Endodermal cell (in vitro differentiated cells): Measurements from ENCODE around the gene EIF2S3B. TPM values are rescaled to one million over a fixed set of nuclear protein-coding genes. Genes with fewer than 3 reads are reported as not detected.

Experiments used
- DNase-seq: peaks from one replicate; pipeline ENCODE4 v3.0.0-alpha.2; 2017
- H3K27ac ChIP-seq: 2 replicates; pipeline ENCODE4 v1.5.1; 2013; ENCODE audit warnings: mild to moderate bottlenecking, low read depth, low read length, moderate library complexity
- H3K27me3 ChIP-seq: 2 replicates; pipeline ENCODE4 v1.6.1; 2013; ENCODE audit warnings: mild to moderate bottlenecking, low read length, moderate library complexity; ENCODE audit not compliant: insufficient read depth, control insufficient read depth, poor library complexity, severe bottlenecking
- H3K36me3 ChIP-seq: 2 replicates; pipeline ENCODE4 v1.7.0; 2013; ENCODE audit warnings: mild to moderate bottlenecking, low read length, moderate library complexity; ENCODE audit not compliant: control insufficient read depth, insufficient read depth
- H3K4me1 ChIP-seq: one replicate; pipeline ENCODE4 v1.7.0; 2013; ENCODE audit warnings: low read length; ENCODE audit not compliant: control insufficient read depth, insufficient read depth
- H3K4me3 ChIP-seq: 2 replicates; pipeline ENCODE4 v1.5.1; 2013; ENCODE audit warnings: mild to moderate bottlenecking, low read length, moderate library complexity
- H3K9ac ChIP-seq: 2 replicates; pipeline ENCODE4 v1.6.1; 2013; ENCODE audit warnings: mild to moderate bottlenecking, low read length, moderate library complexity; ENCODE audit not compliant: poor library complexity, severe bottlenecking; ENCODE audit errors: extremely low read depth
- H3K9me3 ChIP-seq: 2 replicates; pipeline ENCODE4 v1.6.1; 2013; ENCODE audit warnings: mild to moderate bottlenecking, low read length, moderate library complexity; ENCODE audit not compliant: control insufficient read depth
- H3K27ac Mint-ChIP-seq: 2 replicates; pipeline ENCODE4 v1.8.0; 2020; ENCODE audit warnings: mixed read lengths
- H3K27me3 Mint-ChIP-seq: 2 replicates; pipeline ENCODE4 v1.8.0; 2021; ENCODE audit warnings: mild to moderate bottlenecking, mixed read lengths; ENCODE audit not compliant: insufficient read depth
- H3K36me3 Mint-ChIP-seq: 2 replicates; pipeline ENCODE4 v1.8.0; 2020; ENCODE audit warnings: low read depth, mixed read lengths
- H3K4me1 Mint-ChIP-seq: 2 replicates; pipeline ENCODE4 v1.8.0; 2020; ENCODE audit warnings: mixed read lengths
- H3K4me3 Mint-ChIP-seq: 2 replicates; pipeline ENCODE4 v1.8.0; 2020; ENCODE audit warnings: mild to moderate bottlenecking, moderate library complexity, mixed read lengths
- H3K9me3 Mint-ChIP-seq: 2 replicates; pipeline ENCODE4 v1.8.0; 2020; ENCODE audit warnings: mild to moderate bottlenecking, mixed read lengths
- WGBS, 2 experiments: methylation state at CpG; one replicate each; pipeline versions ENCODE4 v1.1.5 to v1.1.7; 2013; ENCODE audit warnings: missing lambda C conversion rate in 2 of 2, mixed read lengths in 1 of 2; ENCODE audit not compliant: insufficient coverage in 1 of 2, insufficient read length in 1 of 2; 5-methylcytosine and 5-hydroxymethylcytosine counted together
- total RNA-seq, 2 donors: library from RNA; stranded (reverse); fragmentation: NEBNext Ultra II Directional in 1 of 2; extraction: Animal tissue kit (Norgen Biotek cat#: 25700) in 1 of 2; gene quantifications; 2 replicates in 1 of 2; 3 replicates in 1 of 2; pipeline ENCODE4 v1.2.1, GENCODE V29; 2021
- TF ChIP-seq, protein P1 (sequence below): fragments of 200-600 bp; sonication (generic); conservative IDR thresholded peaks from 2 replicates; pipeline ENCODE4 v1.5.0; 2021; ENCODE audit warnings: antibody characterized with exemption, mild to moderate bottlenecking

Gene EIF2S3B
- total RNA-seq, 2 donors from 2014 or later, result 2.1 to 5.9 TPM

GRCh38 chr12:10512798-10513197, 7.1 kb downstream of the EIF2S3B start:
- no peaks in the 10 kb centered on the region for H3K4me1 Mint-ChIP-seq
- H3K9ac ChIP-seq, result no peak overlapping the region
- no peaks in the 10 kb centered on the region for H3K36me3 ChIP-seq
- no peaks in the 10 kb centered on the region for H3K9me3 ChIP-seq
- H3K27me3 ChIP-seq, result no peaks in the 10 kb centered on the region
- no peak overlapping the region for H3K27ac ChIP-seq
- H3K4me3 Mint-ChIP-seq, result no peak overlapping the region
- H3K27me3 Mint-ChIP-seq, result no peaks in the 10 kb centered on the region
- DNase-seq, result no peak
- H3K27ac Mint-ChIP-seq, result no peak overlapping the region
- H3K4me3 ChIP-seq, result no peak overlapping the region
- WGBS, 2 experiments, result 85 to 100% methylated on average over 2 to 4 of the region's 4 CpGs
- H3K9me3 Mint-ChIP-seq, result no peaks in the 10 kb centered on the region
- no peaks in the 10 kb centered on the region for H3K36me3 Mint-ChIP-seq
- H3K4me1 ChIP-seq, result no peaks in the 10 kb centered on the region
- TF ChIP-seq, protein P1, sequence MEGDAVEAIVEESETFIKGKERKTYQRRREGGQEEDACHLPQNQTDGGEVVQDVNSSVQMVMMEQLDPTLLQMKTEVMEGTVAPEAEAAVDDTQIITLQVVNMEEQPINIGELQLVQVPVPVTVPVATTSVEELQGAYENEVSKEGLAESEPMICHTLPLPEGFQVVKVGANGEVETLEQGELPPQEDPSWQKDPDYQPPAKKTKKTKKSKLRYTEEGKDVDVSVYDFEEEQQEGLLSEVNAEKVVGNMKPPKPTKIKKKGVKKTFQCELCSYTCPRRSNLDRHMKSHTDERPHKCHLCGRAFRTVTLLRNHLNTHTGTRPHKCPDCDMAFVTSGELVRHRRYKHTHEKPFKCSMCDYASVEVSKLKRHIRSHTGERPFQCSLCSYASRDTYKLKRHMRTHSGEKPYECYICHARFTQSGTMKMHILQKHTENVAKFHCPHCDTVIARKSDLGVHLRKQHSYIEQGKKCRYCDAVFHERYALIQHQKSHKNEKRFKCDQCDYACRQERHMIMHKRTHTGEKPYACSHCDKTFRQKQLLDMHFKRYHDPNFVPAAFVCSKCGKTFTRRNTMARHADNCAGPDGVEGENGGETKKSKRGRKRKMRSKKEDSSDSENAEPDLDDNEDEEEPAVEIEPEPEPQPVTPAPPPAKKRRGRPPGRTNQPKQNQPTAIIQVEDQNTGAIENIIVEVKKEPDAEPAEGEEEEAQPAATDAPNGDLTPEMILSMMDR, result no peak

GRCh38 chr12:10521555-10521954, 15.9 kb downstream of the EIF2S3B start:
- Mint-ChIP-seq H3K27ac (no peak overlapping the region), H3K36me3 (no peaks in the 10 kb centered on the region), H3K4me1 (no peaks in the 10 kb centered on the region), H3K4me3 (no peak overlapping the region), H3K9me3 (peaks cover 4% of the 10 kb centered on the region), H3K27me3 (no peaks in the 10 kb centered on the region)
- no peak overlapping the region for H3K27ac ChIP-seq
- DNase-seq, result no peak
- H3K27me3 ChIP-seq, result no peaks in the 10 kb centered on the region
- H3K4me3 ChIP-seq, result no peak overlapping the region
- TF ChIP-seq, protein P1, result no peak
- H3K36me3 ChIP-seq, result no peaks in the 10 kb centered on the region
- 89 to 97% methylated on average over 1 to 2 of the region's 2 CpGs for WGBS, 2 experiments
- H3K9me3 ChIP-seq, result no peaks in the 10 kb centered on the region
- no peaks in the 10 kb centered on the region for H3K4me1 ChIP-seq
- H3K9ac ChIP-seq, result no peak overlapping the region

GRCh38 chr12:10528174-10528953, 22.7 kb downstream of the EIF2S3B start:
- Mint-ChIP-seq H3K4me1 (no peaks in the 10 kb centered on the region), H3K9me3 (no peaks in the 10 kb centered on the region), H3K27ac (no peak overlapping the region), H3K27me3 (no peaks in the 10 kb centered on the region), H3K4me3 (no peak overlapping the region), H3K36me3 (no peaks in the 10 kb centered on the region)
- no peaks in the 10 kb centered on the region for H3K27me3 ChIP-seq
- H3K4me3 ChIP-seq, result no peak overlapping the region
- H3K9me3 ChIP-seq, result no peaks in the 10 kb centered on the region
- no peaks in the 10 kb centered on the region for H3K4me1 ChIP-seq
- WGBS, 2 experiments, result 80 to 83% methylated on average over 1 to 2 of the region's 2 CpGs
- no peaks in the 10 kb centered on the region for H3K36me3 ChIP-seq
- TF ChIP-seq, protein P1, result no peak
- no peak for DNase-seq
- no peak overlapping the region for H3K27ac ChIP-seq
- no peak overlapping the region for H3K9ac ChIP-seq
